GM21360 (cell line): ENCODE measurements around the gene EIF3M.

ENCODE experiments used
- ATAC-seq: cut with Tn5 transposase; IDR thresholded peaks from one replicate; pipeline ENCODE4 v1.9.1; 2021; ENCODE audit warnings: mild to moderate bottlenecking, moderate library complexity; ENCODE audit not compliant: unreplicated experiment

EIF3M gene

GRCh38 chr11:32583459-32584271 is at the start of gene EIF3M:
Gene EIF3M, plus strand, starts transcription at chr11:32583831. Its CDS starts 57 bp downstream, at chr11:32583888.
- peak; percentile 96 for ATAC-seq

- ATAC-seq, result no peak
Measured at GRCh38 chr11:32538804-32539203, 44.8 kb upstream of the EIF3M start.

DNA sequence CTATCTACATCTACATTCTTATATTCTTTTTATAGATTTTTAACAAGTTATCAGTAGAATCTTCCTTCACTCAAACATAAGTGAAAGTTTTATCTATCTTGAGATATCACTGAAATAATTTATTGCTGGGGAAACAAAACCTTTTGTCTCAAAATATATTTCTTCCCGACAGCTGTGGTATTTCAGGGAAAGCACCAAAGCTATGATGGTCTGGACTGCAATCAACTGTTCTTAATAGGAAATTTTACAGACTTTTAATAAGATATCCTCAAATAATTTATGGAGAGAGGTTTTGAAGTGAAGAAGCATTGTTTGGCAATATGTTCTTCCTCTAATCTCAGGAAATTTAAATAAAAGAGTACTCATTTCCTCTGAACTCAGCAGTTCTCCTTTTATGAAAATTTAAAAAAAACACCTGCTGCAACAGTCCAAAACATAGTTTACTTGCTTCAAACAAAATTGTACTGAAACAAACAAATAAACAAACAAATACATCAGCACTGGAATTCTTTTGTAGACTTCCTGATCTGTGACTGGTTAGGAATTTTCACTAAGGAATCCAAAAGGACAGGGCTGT is 33.9 kb upstream of the EIF3M start:
- no peak for ATAC-seq

DNA sequence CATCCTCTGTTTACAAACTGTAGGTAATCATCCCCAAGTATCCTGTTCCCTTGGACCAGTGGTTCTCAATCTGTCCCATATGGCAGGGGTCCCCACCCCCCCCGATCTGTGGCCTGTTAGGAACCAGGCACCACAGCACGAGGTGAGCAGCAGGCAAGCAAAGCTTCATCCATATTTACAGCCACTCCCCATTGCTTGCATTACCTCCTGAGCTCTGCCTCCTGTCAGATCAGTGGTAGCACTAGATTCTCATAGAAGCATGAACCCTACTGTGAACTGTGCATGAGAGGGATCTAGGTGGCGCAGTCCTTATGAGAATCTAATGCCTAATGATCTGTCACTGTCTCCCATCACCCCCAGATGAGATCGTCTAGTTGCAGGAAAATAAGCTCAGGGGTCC is 33.4 kb upstream of the EIF3M start:
- no peak for ATAC-seq

GRCh38 chr11:32555091-32555490 is 28.5 kb upstream of the EIF3M start:
- no peak for ATAC-seq

DNA sequence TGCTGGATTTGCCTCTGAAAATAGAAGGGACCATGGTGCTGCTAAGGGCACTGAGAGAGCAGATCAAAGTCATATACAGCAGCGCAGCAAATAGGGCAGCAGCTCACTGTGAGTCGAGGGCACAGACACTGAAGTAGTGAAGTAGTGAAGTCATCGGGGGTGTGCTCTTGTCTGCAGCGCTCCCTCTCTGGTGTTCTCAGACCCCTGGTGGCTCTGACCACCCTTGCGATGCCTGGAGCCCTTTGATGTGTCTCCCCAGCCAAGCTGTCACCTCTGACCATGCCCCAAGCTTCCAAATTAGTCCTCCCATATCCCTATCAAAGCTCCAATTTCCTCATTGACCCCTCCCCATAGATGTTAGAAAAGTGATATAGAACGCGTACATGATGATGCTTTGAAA is 27.7 kb upstream of the EIF3M start:
- no peak for ATAC-seq

GRCh38 chr11:32561835-32562234 is 21.8 kb upstream of the EIF3M start:
- ATAC-seq, result no peak

DNA sequence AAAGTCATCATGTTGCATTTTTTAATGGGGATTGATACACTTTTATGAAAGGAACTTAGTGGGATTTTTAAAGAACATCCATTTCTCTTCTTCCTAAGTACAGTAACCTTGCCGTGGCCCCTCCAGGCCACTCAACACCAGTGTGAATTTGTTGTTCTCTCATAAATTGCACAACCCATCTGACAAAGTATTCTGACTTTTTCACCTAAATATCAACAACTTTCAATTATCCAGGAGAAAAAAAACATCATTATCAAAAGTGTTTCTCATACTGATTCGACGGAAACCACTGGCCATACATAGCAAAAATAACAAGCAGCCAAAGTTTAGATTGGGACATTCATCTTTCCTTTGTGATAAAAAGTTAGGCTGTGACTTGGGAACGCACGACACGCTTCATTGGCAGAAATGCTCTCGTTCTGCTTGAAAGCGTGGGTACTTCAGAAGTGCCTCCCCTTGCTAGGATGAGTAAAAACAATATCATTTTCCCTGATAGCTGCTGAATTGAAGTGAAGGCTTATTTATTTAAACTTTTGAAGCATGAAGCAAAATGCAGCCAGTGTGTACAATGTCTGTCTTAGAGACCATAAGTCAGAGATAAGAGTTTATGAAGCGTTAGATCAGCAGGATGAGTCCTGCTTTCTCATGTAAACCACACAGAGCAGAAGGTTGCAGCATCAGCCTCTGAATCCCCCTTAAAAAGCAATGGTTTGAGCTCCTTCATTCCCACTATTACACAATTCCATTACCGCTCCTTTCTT is 20.6 kb upstream of the EIF3M start:
- no peak for ATAC-seq

- no peak for ATAC-seq
Measured at GRCh38 chr11:32563600-32563959, 20.1 kb upstream of the EIF3M start.

DNA sequence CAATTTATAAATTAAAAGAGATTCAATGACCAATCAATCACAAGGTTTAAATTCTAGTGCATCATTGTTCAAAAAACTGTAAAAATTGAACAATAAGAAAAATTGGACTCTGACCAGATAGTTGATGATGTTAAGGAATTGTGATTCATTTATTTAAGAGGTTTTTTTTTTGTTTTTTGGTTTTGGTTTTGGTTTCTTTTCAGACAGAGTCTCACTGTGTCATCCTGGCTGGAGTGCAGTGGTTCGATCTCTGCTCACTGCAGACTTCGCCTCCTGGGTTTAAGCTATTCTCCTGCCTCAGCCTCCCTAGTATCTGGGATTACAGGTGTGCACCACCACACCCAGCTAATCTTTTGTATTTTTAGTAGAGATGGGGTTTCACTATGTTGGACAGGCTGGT is 17.1 kb upstream of the EIF3M start:
- ATAC-seq, result no peak

DNA sequence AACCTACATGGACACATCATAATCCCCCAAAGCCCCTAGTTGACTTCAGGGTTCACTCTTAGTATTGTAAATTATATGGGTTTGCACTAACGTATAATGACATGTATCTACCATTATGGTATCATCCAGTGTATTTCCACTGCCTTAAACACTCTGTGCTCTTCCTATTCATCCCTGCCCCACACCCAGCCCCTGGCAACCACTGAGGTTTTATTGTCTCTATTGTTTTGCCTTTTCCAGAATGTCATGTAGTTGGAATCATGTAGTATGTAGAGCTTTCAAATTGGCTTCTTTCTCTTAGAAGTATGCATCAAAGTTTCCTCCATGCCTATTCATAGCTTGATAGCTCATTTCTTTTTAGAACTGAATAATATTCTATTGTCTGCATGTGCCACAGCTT is 16.5 kb upstream of the EIF3M start:
- ATAC-seq, result no peak

DNA sequence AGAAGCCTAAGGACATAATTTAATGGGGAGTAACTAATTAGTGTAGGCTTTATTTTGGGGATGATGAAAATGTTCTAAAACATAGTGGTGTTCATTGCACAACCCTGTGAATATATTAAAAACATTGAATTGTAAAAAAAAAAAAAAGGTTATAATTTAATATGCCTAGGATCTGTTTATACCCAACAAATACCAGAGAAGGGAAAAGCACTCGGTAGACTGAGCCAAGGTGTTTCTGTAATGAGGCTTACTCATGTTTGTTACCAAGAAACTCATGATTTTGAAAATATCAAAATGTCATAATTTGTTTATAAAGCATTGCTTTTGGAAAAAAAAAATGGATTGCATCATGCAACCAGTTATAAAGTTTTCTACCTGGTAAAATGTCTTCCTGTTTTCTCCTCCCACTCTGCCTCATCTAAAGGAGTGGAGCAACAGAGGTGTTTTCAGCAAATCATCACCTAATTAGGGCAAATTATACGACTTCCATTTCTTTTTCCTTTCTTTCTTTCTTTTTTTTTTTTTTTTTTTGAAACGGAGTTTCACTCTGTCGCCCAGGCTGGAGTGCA is 14.2 kb upstream of the EIF3M start:
- no peak for ATAC-seq

DNA sequence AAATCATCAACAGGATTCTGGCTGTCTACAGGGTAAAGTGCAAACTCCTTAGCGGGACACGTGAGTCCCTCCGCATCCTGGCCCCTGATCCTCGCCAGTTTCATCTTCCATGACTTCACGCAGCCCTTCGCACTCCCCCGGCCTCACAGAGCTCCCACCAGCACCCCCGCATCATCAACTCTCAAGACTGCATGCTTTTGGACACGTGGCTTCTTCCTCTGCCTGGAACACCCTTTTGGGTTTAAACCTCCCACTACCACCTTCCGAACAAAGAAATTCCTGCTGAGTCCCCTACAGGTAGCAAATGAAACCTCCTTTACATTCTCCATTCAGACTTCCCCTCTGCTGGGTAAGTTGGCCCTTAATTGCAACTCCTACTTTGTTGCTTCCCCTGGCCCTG is 12.6 kb upstream of the EIF3M start:
- ATAC-seq, result no peak

DNA sequence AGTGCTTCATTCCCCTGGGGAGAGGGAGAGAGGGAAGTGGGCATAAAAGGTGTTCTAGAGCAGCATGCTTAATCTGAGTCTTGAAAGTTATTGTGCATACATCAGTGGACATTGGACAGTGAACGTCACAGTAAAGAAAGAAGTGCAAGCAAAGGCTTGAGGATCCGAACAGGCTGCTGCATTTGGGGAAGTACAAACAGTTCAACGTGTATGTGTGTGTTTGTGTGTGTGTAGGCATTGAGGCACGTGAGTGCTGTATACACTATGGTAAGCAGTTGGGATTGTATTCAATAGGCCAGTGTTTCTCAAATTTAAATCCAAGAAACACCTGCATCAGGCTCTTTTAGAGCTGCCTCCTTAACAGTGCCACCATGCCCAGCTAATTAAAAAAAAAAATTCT is 10.4 kb upstream of the EIF3M start:
- no peak for ATAC-seq

- ATAC-seq, result no peak
Measured at GRCh38 chr11:32574421-32574820, 9.2 kb upstream of the EIF3M start.

GRCh38 chr11:32575070-32575469 is 8.6 kb upstream of the EIF3M start:
- ATAC-seq, result no peak

- no peak for ATAC-seq
Measured at GRCh38 chr11:32576456-32576855, 7.2 kb upstream of the EIF3M start.

DNA sequence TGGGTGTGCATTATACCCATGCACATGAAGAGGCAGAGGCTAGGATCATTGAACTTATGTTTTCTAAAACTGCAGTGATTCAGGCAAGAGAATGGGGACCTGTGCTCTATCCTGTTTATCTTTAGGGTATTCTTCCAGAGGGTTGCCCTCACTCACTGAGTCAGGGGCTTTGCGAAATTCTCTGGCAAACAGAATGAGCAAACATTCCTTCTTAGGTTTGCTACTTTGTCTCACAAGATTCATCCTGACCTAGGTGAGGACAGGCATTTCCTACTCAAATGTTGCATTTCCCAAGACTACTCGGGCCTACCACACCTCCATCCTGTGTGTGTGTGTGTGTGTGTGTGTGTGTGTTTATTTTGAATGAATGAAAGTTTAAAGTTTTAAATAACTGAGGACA is 2.7 kb upstream of the EIF3M start:
- no peak for ATAC-seq

DNA sequence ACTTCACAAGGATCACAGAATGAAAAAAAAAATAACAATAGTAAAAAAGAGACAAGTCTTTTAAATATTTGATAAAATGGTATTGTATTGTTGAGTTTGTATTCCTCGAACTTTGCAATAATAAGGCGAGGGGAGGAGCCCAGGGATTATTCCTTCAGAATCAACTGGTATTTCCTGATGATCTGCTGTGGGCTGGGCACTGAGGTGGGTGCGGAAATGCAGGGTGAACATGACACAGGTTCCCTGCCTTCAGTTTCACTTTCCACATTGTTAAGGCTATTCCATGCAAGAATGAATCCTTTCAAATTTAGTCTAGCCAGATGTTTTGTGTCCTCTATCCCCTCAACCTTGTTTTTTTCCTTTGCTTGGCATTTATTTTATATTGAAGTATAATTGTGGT is 2.1 kb upstream of the EIF3M start:
- no peak for ATAC-seq

GRCh38 chr11:32584921-32585320 is 1.3 kb downstream of the EIF3M start:
- no peak for ATAC-seq

- ATAC-seq, result no peak
Measured at GRCh38 chr11:32586576-32587190, 3.1 kb downstream of the EIF3M start.
